HG03565 (cell line): ENCODE results near the gene ELMOD2.

Source experiments
- ATAC-seq: cut with Tn5 transposase; IDR thresholded peaks from one replicate; pipeline ENCODE4 v1.9.1; 2021; ENCODE audit warnings: mild to moderate bottlenecking, moderate library complexity; ENCODE audit not compliant: unreplicated experiment

The ELMOD2 gene

DNA sequence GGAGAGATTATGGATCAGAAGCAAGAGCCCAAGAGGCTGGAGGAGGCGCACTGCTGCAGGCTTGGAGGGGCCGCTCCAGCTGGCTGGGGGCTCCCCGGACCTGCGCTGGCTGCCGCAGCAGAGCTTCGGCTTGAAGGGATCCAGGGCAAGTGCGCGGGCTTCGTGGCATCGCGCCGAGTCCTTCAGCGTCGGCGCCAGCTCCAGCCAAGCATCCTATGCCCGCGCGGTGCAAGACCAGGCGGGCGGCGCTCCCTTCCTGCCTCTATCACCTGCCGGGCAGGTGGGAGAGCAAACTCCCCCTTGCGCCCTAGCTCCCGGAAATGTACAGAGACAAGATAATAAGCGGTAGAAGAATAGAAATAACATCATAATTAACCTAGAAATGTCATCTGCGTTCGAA lies 55.3 kb downstream of the ELMOD2 start:
- ATAC-seq = no peak

DNA sequence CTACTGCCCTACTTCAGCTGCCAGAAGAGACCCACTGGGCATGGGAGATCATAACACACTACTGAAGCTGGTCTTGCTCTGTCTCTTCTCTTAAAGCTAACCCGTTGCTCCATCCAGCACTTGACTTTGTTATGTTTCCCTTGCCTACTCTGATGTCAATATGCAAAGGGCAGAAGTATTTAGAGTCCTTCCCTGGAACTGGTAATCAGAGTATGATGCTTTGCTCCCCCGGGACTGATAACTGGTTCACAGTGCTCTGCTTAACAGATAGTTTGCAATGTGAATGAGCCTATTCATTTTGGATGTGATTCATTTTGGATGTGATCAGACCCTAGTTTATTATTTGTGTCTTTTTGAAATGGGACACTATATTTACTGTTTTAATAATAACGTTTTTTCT lies 57.1 kb downstream of the ELMOD2 start:
- no peak for ATAC-seq

DNA sequence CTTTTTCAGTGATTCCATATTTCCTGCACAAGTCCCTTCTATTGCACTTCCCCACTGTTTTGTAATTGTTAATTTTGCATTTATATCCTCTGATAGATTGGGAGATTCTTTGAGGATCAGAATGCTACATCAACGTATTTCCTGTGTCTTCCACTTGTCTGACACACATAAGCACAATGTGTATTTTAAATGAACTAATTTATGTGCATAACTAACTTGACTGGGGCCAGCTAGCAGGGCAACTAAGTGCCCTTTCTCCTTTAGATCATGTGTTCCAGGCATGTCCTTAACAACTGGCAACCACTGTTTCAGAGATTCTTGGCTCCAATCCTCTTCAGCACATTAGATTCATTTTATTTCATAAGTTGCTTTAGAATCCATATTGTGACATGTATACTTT lies 60.5 kb downstream of the ELMOD2 start:
- no peak for ATAC-seq

DNA sequence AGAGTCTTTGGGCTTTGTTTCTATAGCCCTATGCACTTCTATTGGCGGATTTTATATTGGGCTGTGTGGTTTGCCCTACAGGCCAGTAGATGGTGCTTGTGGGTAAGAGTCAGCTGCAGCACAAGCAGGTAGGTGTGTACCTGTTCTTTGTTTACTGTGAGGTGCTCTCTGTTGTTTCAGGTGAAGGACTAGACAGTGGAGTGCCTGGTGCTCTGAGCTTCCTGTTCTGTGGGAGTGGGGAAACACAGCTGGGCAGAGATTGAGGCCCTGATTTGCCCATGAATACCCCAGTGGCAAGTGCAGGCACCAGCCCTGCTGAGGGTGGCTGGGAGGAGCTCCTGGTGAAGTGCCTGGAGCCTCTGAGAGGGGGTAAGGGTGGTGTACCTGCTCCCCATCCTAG lies 71.1 kb downstream of the ELMOD2 start:
- peak; percentile 67 for ATAC-seq

DNA sequence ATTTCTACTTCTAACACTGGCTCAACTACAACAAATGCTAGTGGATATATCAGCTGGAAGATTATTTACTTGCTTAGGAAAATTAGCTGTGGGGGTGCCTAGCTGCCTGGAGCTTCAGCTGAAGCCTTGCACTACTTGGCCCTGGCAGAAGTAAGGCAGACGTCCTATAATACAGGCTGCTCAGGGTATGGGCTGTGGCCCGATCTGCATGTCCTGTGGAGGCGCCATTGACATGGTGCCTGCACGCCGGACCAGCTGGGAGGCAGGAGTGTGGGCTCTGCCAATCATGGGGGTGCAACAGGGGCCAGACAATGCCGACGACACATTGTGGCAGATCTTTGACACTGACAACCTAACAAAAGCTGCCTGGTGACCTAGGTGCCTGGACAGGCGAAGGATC lies 76.4 kb downstream of the ELMOD2 start:
- ATAC-seq = no peak

DNA sequence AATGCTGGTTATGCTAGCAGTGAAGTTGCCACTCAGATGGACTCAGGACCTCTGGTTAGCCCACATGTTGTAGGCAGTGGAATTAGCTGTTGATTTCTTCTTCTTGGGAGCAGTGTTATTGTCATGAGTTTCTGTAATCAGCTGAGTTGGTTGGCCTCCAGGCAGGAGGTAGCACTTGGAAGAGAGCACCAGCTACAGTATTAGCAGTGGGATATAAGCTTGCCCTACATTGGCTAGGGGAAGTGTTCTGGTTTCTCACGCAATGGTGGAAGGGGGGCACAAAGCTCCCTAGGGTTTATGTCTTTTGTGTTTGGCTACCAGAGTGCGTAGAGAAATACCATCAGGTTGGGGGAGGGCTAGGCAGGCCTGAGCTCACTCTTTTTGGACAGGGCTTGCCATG lies 78.7 kb downstream of the ELMOD2 start:
- ATAC-seq = no peak

DNA sequence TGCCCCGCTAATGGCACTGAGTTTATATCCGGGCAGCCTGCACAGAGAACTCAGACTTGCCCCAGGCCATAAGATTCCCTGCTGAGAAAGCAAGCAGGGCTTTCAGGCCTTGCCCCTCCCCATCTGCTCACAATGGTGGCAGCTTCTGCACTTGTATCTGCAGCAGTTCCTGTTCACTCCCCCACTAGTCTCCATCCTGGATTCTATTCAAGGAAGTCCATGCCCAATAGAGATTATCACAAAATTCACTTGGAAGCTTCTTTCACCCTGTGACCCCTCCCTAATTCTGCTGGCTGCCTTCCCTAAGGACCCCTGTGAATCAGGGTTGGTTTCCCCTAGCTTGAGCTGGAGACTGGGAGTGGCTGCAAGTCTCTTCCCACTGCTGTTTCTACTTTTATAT lies 79.3 kb downstream of the ELMOD2 start:
- no peak for ATAC-seq
